Activated B cell treated with CpG ODN at 0.5 μM for 24 hours (primary cell): ENCODE data around the gene PPP2R5E. TPM values are rescaled to one million over a fixed set of nuclear protein-coding genes. Genes with fewer than 3 reads are reported as not detected.
A peak's percentile ranks its signal among the peaks of the same experiment; 100 is the strongest.

Source experiments
- ATAC-seq: fragments of 200-7000 bp; cut with Tn5 transposase; one replicate; pipeline ENCODE4 v1.10.0; 2021; ENCODE audit warnings: low read depth, mild to moderate bottlenecking, moderate library complexity
- CTCF ChIA-PET: fragments of 350-600 bp; sonication (Branson Sonifier 250); formaldehyde crosslinking; loops from one replicate; lab custom pipeline; 2021; ENCODE audit warnings: antibody characterized with exemption; lab: Charles Lee
- POLR2A ChIA-PET: fragments of 350-600 bp; sonication (Branson Sonifier 250); formaldehyde crosslinking; loops from one replicate; lab custom pipeline; 2021; ENCODE audit warnings: antibody characterized with exemption; lab: Charles Lee
- DNase-seq: peaks from one replicate; pipeline ENCODE4 v3.0.0; 2022
- H3K27ac Mint-ChIP-seq: one replicate; pipeline ENCODE4 v1.8.0; 2020; ENCODE audit warnings: mixed read lengths
- H3K27me3 Mint-ChIP-seq: one replicate; pipeline ENCODE4 v1.8.0; 2021; ENCODE audit warnings: mixed read lengths
- H3K36me3 Mint-ChIP-seq: one replicate; pipeline ENCODE4 v1.8.0; 2021; ENCODE audit warnings: low read depth, mixed read lengths
- H3K4me1 Mint-ChIP-seq: one replicate; pipeline ENCODE4 v1.8.0; 2021; ENCODE audit warnings: mixed read lengths
- H3K4me3 Mint-ChIP-seq: one replicate; pipeline ENCODE4 v1.8.0; 2020; ENCODE audit warnings: mild to moderate bottlenecking, mixed read lengths
- H3K9me3 Mint-ChIP-seq: one replicate; pipeline ENCODE4 v1.8.0; 2020; ENCODE audit warnings: mixed read lengths
- CTCF ChIP-seq: fragments of 200-600 bp; IDR thresholded peaks from one replicate; pipeline ENCODE4 v1.8.0; 2022; ENCODE audit warnings: antibody characterized with exemption, mild to moderate bottlenecking
- intact Hi-C: fragments of 100-400 bp; cut with micrococcal nuclease; formaldehyde crosslinking; loops from one replicate; pipeline ENCODE4 v1.15.1; 2024
- total RNA-seq: library from RNA; stranded (reverse); gene quantifications from 2 replicates; pipeline ENCODE4 v1.2.3, GENCODE V29; 2022

The PPP2R5E gene
- total RNA-seq, 1 donor from 2014 or later, result 44.8 TPM

GRCh38 chr14:63542231-63542999 is 762 bp downstream of the PPP2R5E start:
- intact Hi-C loops, result loop anchor here (2.0 to 10.0 kb wide), 6 partner anchors 72 to 1650 kb away; partner anchors contain the start of genes SYNE2 and ZBTB1
- peak overlapping the region; percentile 97 for H3K4me3 Mint-ChIP-seq
- H3K27ac Mint-ChIP-seq, result peak overlapping the region; percentile 70
- no peaks in the 10 kb centered on the region for H3K27me3 Mint-ChIP-seq
- peaks cover 34% of the 10 kb centered on the region for H3K4me1 Mint-ChIP-seq
- POLR2A ChIA-PET, result interaction anchor here (0.7 to 2.5 kb wide), 10 partner anchors 10 to 1781 kb away, joined by 3 to 34 read pairs (median 4); partner anchors contain the start of genes SNAPC1 and WDR89
- ATAC-seq, result no peak
- H3K36me3 Mint-ChIP-seq, result peaks cover 27% of the 10 kb centered on the region
- CTCF ChIA-PET, result interaction anchor here (1.9 kb wide), 1 partner anchor 154 kb away, joined by 14 read pairs; no protein-coding TSS in a partner anchor
- H3K9me3 Mint-ChIP-seq, result no peaks in the 10 kb centered on the region
- DNase-seq, result no peak
- no peak for TF ChIP-seq CTCF

GRCh38 chr14:63535918-63536317 is 7.3 kb downstream of the PPP2R5E start:
- TF ChIP-seq CTCF, result no peak
- ChIA-PET CTCF (no interaction called here), POLR2A (no interaction called here)
- ATAC-seq (no peak), DNase-seq (no peak)
- peaks cover 65% of the 10 kb centered on the region for H3K36me3 Mint-ChIP-seq
- H3K27me3 Mint-ChIP-seq, result no peaks in the 10 kb centered on the region
- H3K9me3 Mint-ChIP-seq, result no peaks in the 10 kb centered on the region
- no peak overlapping the region for H3K27ac Mint-ChIP-seq
- no peak overlapping the region for H3K4me3 Mint-ChIP-seq
- intact Hi-C loops, result no loop called here
- H3K4me1 Mint-ChIP-seq, result peaks cover 10% of the 10 kb centered on the region

- peaks cover 62% of the 10 kb centered on the region for H3K36me3 Mint-ChIP-seq
- H3K27me3 Mint-ChIP-seq, result no peaks in the 10 kb centered on the region
- ChIA-PET POLR2A (no interaction called here), CTCF (no interaction called here)
- no peaks in the 10 kb centered on the region for H3K9me3 Mint-ChIP-seq
- ATAC-seq (no peak), DNase-seq (no peak)
- peaks cover 5% of the 10 kb centered on the region for H3K4me1 Mint-ChIP-seq
- no peak for TF ChIP-seq CTCF
- intact Hi-C loops, result no loop called here
- H3K27ac Mint-ChIP-seq, result no peak overlapping the region
- H3K4me3 Mint-ChIP-seq, result no peak overlapping the region
Observed at GRCh38 chr14:63533474-63533873, 9.7 kb downstream of the PPP2R5E start.

GRCh38 chr14:63524537-63525155 is 18.5 kb downstream of the PPP2R5E start:
- intact Hi-C loops, result no loop called here
- Mint-ChIP-seq H3K27ac (peak overlapping the region; percentile 73), H3K4me1 (peaks cover 20% of the 10 kb centered on the region), H3K27me3 (no peaks in the 10 kb centered on the region), H3K9me3 (no peaks in the 10 kb centered on the region), H3K36me3 (peaks cover 36% of the 10 kb centered on the region), H3K4me3 (peak overlapping the region; percentile 16)
- TF ChIP-seq CTCF, result no peak
- no peak for DNase-seq
- ChIA-PET POLR2A (interaction anchor here (0.6 to 1.7 kb wide), 2 partner anchors 18 to 246 kb away, joined by 10 to 11 read pairs; partner anchors contain the start of gene PPP2R5E), CTCF (no interaction called here)
- peak; percentile 94 for ATAC-seq
